GM19395 (cell line): ENCODE data around the gene NDST1.

Experiments
- ATAC-seq: cut with Tn5 transposase; IDR thresholded peaks from one replicate; pipeline ENCODE4 v1.9.1; 2021; ENCODE audit warnings: mild to moderate bottlenecking, moderate library complexity; ENCODE audit not compliant: unreplicated experiment

The NDST1 gene

GRCh38 chr5:150561571-150562275, 53.8 kb downstream of the NDST1 start:
- no peak for ATAC-seq

GRCh38 chr5:150562832-150563231, 54.9 kb downstream of the NDST1 start:
- ATAC-seq, result no peak

GRCh38 chr5:150565868-150566267, 57.9 kb downstream of the NDST1 start:
- ATAC-seq, result no peak

GRCh38 chr5:150567031-150567717, 59.2 kb downstream of the NDST1 start:
- ATAC-seq, result no peak

- ATAC-seq, result no peak
These were observed 60.7 kb downstream of the NDST1 start for GRCh38 chr5:150568663-150569062.

GRCh38 chr5:150570333-150570732, 62.4 kb downstream of the NDST1 start:
- no peak for ATAC-seq

GRCh38 chr5:150571836-150572235, 63.9 kb downstream of the NDST1 start:
- no peak for ATAC-seq

- no peak for ATAC-seq
These were observed 65.3 kb downstream of the NDST1 start for GRCh38 chr5:150573216-150573615.

- no peak for ATAC-seq
These were observed 66.2 kb downstream of the NDST1 start for GRCh38 chr5:150573867-150574817.

GRCh38 chr5:150574818-150575547, 67.1 kb downstream of the NDST1 start:
- ATAC-seq, result no peak

- ATAC-seq, result no peak
These were observed 68.0 kb downstream of the NDST1 start for GRCh38 chr5:150575745-150576448.

- no peak for ATAC-seq
These were observed 68.6 kb downstream of the NDST1 start for GRCh38 chr5:150576449-150576949.

- no peak for ATAC-seq
These were observed 69.6 kb downstream of the NDST1 start for GRCh38 chr5:150577378-150578139.

- ATAC-seq, result no peak
These were observed 71.0 kb downstream of the NDST1 start for GRCh38 chr5:150578781-150579461.

- no peak for ATAC-seq
These were observed 71.8 kb downstream of the NDST1 start for GRCh38 chr5:150579462-150580400.

GRCh38 chr5:150580917-150581316, 73.0 kb downstream of the NDST1 start:
- no peak for ATAC-seq

- ATAC-seq, result no peak
These were observed 74.5 kb downstream of the NDST1 start for GRCh38 chr5:150582241-150583109.
